Activated CD8-positive, alpha-beta memory T cell treated with anti-CD3 and anti-CD28 coated beads, Interleukin-2, amount 50 U/mL, for 4 hours (primary cell): ENCODE data around the gene TMEM215.
"Not testable (repeated sequence)": the region's sequence is repeated elsewhere in the genome, so short reads cannot be mapped to it uniquely, and the experiment has no call there.

Experiments used
- DNase-seq: peaks from one replicate; pipeline ENCODE4 v3.0.0-alpha.2; 2020

Gene TMEM215

GRCh38 chr9:32783168-32783891 is at the start of gene TMEM215:
Gene TMEM215 (plus strand): TSS chr9:32783540. CDS start chr9:32784184, 644 bp downstream.
- DNase-seq, result no peak

- no peak for DNase-seq
Observed at GRCh38 chr9:32735476-32735875, 47.9 kb upstream of the TMEM215 start.

- DNase-seq, result no peak
Observed at GRCh38 chr9:32737378-32737777, 46.0 kb upstream of the TMEM215 start.

GRCh38 chr9:32738501-32739172 is 44.7 kb upstream of the TMEM215 start:
- no peak for DNase-seq

GRCh38 chr9:32741706-32742105 is 41.6 kb upstream of the TMEM215 start:
- DNase-seq, result no peak

- DNase-seq, result no peak
Observed at GRCh38 chr9:32742296-32742695, 41.0 kb upstream of the TMEM215 start.

GRCh38 chr9:32748013-32748412 is 35.3 kb upstream of the TMEM215 start:
- DNase-seq, result no peak

GRCh38 chr9:32755730-32756129 is 27.6 kb upstream of the TMEM215 start:
- DNase-seq, result no peak

- DNase-seq, result no peak
Observed at GRCh38 chr9:32764139-32764538, 19.2 kb upstream of the TMEM215 start.

- DNase-seq, result no peak
Observed at GRCh38 chr9:32775283-32775682, 8.1 kb upstream of the TMEM215 start.

GRCh38 chr9:32776201-32776600 is 7.1 kb upstream of the TMEM215 start:
- no peak for DNase-seq

- no peak for DNase-seq
Observed at GRCh38 chr9:32782476-32783167, 718 bp upstream of the TMEM215 start.

GRCh38 chr9:32787816-32788215 is 4.5 kb downstream of the TMEM215 start:
- no peak for DNase-seq

- DNase-seq, result not testable (repeated sequence)
Observed at GRCh38 chr9:32796015-32796414, 12.7 kb downstream of the TMEM215 start.

GRCh38 chr9:32801530-32801929 is 18.2 kb downstream of the TMEM215 start:
- no peak for DNase-seq

- no peak for DNase-seq
Observed at GRCh38 chr9:32807217-32807616, 23.9 kb downstream of the TMEM215 start.

GRCh38 chr9:32811246-32811645 is 27.9 kb downstream of the TMEM215 start:
- DNase-seq, result no peak

GRCh38 chr9:32820322-32820721 is 37.0 kb downstream of the TMEM215 start:
- DNase-seq, result no peak

- DNase-seq, result no peak
Observed at GRCh38 chr9:32823101-32823500, 39.8 kb downstream of the TMEM215 start.

- no peak for DNase-seq
Observed at GRCh38 chr9:32823551-32823950, 40.2 kb downstream of the TMEM215 start.

GRCh38 chr9:32825203-32825602 is 41.9 kb downstream of the TMEM215 start:
- DNase-seq, result no peak

GRCh38 chr9:32828861-32829260 is 45.5 kb downstream of the TMEM215 start:
- DNase-seq, result no peak

GRCh38 chr9:32832346-32832745 is 49.0 kb downstream of the TMEM215 start:
- DNase-seq, result no peak
